Measurements from ENCODE around the gene IGFBP4. TPM values are rescaled to one million over a fixed set of nuclear protein-coding genes. Genes with fewer than 3 reads are reported as not detected.

The IGFBP4 gene
- total and polyA plus RNA-seq, 2 of the 4 experiments (the other 2 are of a cell fraction), result 308 to 1,187 TPM

DNA sequence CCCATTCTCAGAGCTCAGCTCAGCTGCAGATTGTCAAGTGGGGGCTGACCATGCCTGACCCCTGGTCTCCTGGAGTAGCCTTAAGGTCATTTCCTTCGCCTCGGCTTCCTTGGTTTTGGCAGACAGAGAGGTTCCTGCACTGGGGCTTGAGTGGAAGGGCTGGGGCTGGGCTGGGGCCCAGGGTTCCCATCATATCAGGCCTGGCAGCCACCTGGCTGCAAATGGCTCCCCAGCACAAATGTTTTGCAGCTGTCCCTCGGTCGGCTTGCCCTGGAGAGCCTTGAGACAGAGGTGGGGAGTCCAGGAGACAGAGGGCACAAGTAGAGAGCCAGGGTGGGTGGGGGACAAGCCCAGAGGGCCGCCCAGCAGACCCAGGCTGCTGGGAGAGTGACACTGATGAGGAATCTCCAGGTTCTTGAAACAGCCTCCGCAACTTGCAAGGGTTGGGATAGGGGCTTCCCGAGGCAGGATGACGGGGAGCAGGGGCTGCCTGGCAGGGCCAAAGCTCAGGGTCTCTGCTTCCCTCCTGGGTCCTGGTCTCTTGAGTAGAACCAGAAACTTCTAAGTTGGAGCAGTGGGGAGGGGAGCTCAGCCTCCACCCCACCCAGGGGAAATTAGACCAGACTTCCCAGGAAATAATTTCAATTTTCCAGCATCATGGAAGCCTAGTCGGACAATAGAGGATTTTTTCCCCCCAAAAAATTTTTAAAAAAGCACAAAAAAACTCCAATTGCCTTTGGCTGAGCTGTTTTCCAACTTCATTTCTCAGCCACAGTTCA, 19.3 kb downstream of the IGFBP4 start:
- H2BK120ac ChIP-seq (ENCODE audit: low read depth, low read length), result no peak overlapping the region
- no peaks in the 10 kb centered on the region for H3K27me3 ChIP-seq (ENCODE audit: control insufficient read depth, insufficient read depth, low read length)
- no peak overlapping the region for H4K5ac ChIP-seq (ENCODE audit: low read depth, low read length)
- no TSS peak for BruUV-seq (replicated peaks)
- H2AK9ac ChIP-seq (replicated peaks; ENCODE audit: low read depth, low read length, poor library complexity), result peak overlapping the region; percentile 65
- dilution Hi-C loops (cut with HindIII; ENCODE audit: low sequenced_read_pairs, unreplicated experiment) (no loop called here), in situ Hi-C loops (cut with MboI; ENCODE audit: low sequenced_read_pairs) (no loop called here), intact Hi-C loops (cut with micrococcal nuclease) (no loop called here)
- H4K91ac ChIP-seq (ENCODE audit: insufficient read depth, low read depth, low read length), result 0 out of 2 replicates have a peak overlapping the region, but pooled peaks have one; percentile 20
- WGBS, 2 experiments (ENCODE audit: extremely low coverage in 2 of 2, insufficient read length in 1 of 2), result 85% methylated on average over 2 of the region's 9 CpGs; no CpG with 5 or more reads in 1 of the 2 experiments
- peaks cover 15% of the 10 kb centered on the region for H3K4me1 ChIP-seq (ENCODE audit: control insufficient read depth, insufficient read depth, low read length)
- no peak for TF ChIP-seq BHLHE40 (IDR thresholded peaks at IDR 0.05; ENCODE audit: low read depth, low read length)
- TF ChIP-seq MAZ (IDR thresholded peaks at IDR 0.05; ENCODE audit: borderline replicate concordance, low read depth, low read length), result peak; percentile 4; the same call in 1 of the 2 replicates
- ChIA-PET POLR2A (ENCODE audit: unreplicated experiment) (interaction anchor here (0.7 kb wide), 1 partner anchor 9 kb away, joined by 3 read pairs; no protein-coding TSS in a partner anchor), CTCF (interaction anchor here (0.5 to 1.5 kb wide), 2 partner anchors 95 to 880 kb away, joined by 3 to 4 read pairs; no protein-coding TSS in a partner anchor)
- peaks cover 18% of the 10 kb centered on the region for H3K36me3 ChIP-seq (ENCODE audit: control insufficient read depth, insufficient read depth, low read length)
- H3K27ac ChIP-seq (ENCODE audit: insufficient read depth, low read length), result peak overlapping the region; percentile 36; the same call in 1 of the 2 replicates
- H3K79me1 ChIP-seq (ENCODE audit: low read depth in 1 of 2, low read length in 2 of 2), result peaks cover 0 to 14% of the 10 kb centered on the region in 2 experiments; a peak in 2 of 4 replicates
- H3K9ac ChIP-seq (ENCODE audit: low read depth, low read length), result no peak overlapping the region
- no peak overlapping the region for H3K18ac ChIP-seq (ENCODE audit: low read depth, low read length)
- DNase-seq (no peak), ATAC-seq (ENCODE audit: low read depth) (peak; percentile 0; the same call in 1 of the 2 replicates)
- H2BK5ac ChIP-seq (ENCODE audit: low read depth, low read length, poor library complexity, severe bottlenecking), result peak overlapping the region; percentile 12
- H3K4me2 ChIP-seq (ENCODE audit: low read depth, low read length), result no peak overlapping the region
- no peak overlapping the region for H3K4me3 ChIP-seq (ENCODE audit: insufficient read depth, low read depth, low read length)
- H3K14ac ChIP-seq (replicated peaks; ENCODE audit: low read depth, low read length), result peak overlapping the region; percentile 41; the same call in 1 of the 2 replicates
- no peak overlapping the region for H3K56ac ChIP-seq (ENCODE audit: extremely low read depth, insufficient read depth, low read length)
- no peak overlapping the region for H3K23ac ChIP-seq (ENCODE audit: low read depth, low read length)
- H3K9me1 ChIP-seq (ENCODE audit: insufficient read depth, low read length), result peaks cover 25% of the 10 kb centered on the region
- no peak overlapping the region for H4K8ac ChIP-seq (ENCODE audit: low read depth in 2 of 2, low read length in 2 of 2)
- H2AK5ac ChIP-seq (ENCODE audit: low read depth, low read length), result no peak overlapping the region; the same call in 1 of the 2 replicates
- no peak overlapping the region; the same call in 1 of the 2 replicates for H2BK20ac ChIP-seq (ENCODE audit: low read depth, low read length)
- H2BK15ac ChIP-seq (ENCODE audit: low read depth, low read length), result no peak overlapping the region
- H4K20me1 ChIP-seq (ENCODE audit: insufficient read depth, low read length), result peaks cover 22% of the 10 kb centered on the region
- H2AFZ ChIP-seq (replicated peaks; ENCODE audit: low read length, poor library complexity), result no peak overlapping the region
- no peaks in the 10 kb centered on the region for H3K9me3 ChIP-seq (ENCODE audit: control insufficient read depth, insufficient read depth, low read length)
- no peak overlapping the region; the same call in 1 of the 2 replicates for H3K4ac ChIP-seq (ENCODE audit: low read depth, low read length)
